ENCODE results near the gene CPT1B.

- TF ChIP-seq TAF1 (IDR thresholded peaks at IDR 0.05; ENCODE audit: low read depth): no peak
- TF ChIP-seq, protein P1, sequence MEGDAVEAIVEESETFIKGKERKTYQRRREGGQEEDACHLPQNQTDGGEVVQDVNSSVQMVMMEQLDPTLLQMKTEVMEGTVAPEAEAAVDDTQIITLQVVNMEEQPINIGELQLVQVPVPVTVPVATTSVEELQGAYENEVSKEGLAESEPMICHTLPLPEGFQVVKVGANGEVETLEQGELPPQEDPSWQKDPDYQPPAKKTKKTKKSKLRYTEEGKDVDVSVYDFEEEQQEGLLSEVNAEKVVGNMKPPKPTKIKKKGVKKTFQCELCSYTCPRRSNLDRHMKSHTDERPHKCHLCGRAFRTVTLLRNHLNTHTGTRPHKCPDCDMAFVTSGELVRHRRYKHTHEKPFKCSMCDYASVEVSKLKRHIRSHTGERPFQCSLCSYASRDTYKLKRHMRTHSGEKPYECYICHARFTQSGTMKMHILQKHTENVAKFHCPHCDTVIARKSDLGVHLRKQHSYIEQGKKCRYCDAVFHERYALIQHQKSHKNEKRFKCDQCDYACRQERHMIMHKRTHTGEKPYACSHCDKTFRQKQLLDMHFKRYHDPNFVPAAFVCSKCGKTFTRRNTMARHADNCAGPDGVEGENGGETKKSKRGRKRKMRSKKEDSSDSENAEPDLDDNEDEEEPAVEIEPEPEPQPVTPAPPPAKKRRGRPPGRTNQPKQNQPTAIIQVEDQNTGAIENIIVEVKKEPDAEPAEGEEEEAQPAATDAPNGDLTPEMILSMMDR (IDR thresholded peaks at IDR 0.05; ENCODE audit: poor library complexity, severe bottlenecking): no peak
- TF ChIP-seq EZH2 (IDR thresholded peaks at IDR 0.05; ENCODE audit: borderline replicate concordance, insufficient read depth, low read length, poor library complexity, severe bottlenecking): no peak
- TF ChIP-seq SMC3 (conservative IDR thresholded peaks at IDR 0.05; ENCODE audit: poor library complexity): no peak
- TF ChIP-seq EP300 (conservative IDR thresholded peaks at IDR 0.05; ENCODE audit: poor library complexity, severe bottlenecking): no peak
- no peak for TF ChIP-seq RAD21 (conservative IDR thresholded peaks at IDR 0.05)
- no peak for TF ChIP-seq POLR2AphosphoS5 (IDR thresholded peaks at IDR 0.05)
- TF ChIP-seq, protein P2, sequence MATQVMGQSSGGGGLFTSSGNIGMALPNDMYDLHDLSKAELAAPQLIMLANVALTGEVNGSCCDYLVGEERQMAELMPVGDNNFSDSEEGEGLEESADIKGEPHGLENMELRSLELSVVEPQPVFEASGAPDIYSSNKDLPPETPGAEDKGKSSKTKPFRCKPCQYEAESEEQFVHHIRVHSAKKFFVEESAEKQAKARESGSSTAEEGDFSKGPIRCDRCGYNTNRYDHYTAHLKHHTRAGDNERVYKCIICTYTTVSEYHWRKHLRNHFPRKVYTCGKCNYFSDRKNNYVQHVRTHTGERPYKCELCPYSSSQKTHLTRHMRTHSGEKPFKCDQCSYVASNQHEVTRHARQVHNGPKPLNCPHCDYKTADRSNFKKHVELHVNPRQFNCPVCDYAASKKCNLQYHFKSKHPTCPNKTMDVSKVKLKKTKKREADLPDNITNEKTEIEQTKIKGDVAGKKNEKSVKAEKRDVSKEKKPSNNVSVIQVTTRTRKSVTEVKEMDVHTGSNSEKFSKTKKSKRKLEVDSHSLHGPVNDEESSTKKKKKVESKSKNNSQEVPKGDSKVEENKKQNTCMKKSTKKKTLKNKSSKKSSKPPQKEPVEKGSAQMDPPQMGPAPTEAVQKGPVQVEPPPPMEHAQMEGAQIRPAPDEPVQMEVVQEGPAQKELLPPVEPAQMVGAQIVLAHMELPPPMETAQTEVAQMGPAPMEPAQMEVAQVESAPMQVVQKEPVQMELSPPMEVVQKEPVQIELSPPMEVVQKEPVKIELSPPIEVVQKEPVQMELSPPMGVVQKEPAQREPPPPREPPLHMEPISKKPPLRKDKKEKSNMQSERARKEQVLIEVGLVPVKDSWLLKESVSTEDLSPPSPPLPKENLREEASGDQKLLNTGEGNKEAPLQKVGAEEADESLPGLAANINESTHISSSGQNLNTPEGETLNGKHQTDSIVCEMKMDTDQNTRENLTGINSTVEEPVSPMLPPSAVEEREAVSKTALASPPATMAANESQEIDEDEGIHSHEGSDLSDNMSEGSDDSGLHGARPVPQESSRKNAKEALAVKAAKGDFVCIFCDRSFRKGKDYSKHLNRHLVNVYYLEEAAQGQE (IDR thresholded peaks at IDR 0.05; ENCODE audit: borderline replicate concordance): no peak
Observed at GRCh38 chr22:50622723-50623327, 44.6 kb upstream of the CPT1B start.

All from neural cell (in vitro differentiated cells).